GM12878 (cell line): Measurements from ENCODE around the gene ERC2.

Experiments used
- CHD4 ChIP-seq: fragments of 200-600 bp; sonication (generic); IDR thresholded peaks from 2 replicates; pipeline ENCODE4 v1.6.1; 2016; ENCODE audit warnings: mild to moderate bottlenecking
- CTCF ChIP-seq, 3 experiments: IDR thresholded peaks in 2 of 3; conservative IDR thresholded peaks in 1 of 3; 2 replicates each; pipeline ENCODE4 v1.5.1; 2011; ENCODE audit warnings: low read depth in 3 of 3, low read length in 3 of 3, mild to moderate bottlenecking in 3 of 3, control low read depth in 2 of 3, moderate library complexity in 2 of 3, inconsistent platforms in 1 of 3, mixed read lengths in 1 of 3; ENCODE audit not compliant: control insufficient read depth in 2 of 3, insufficient read depth in 1 of 3; ENCODE audit errors: extremely low read depth in 1 of 3
- JUND ChIP-seq: IDR thresholded peaks from 2 replicates; pipeline ENCODE4 v1.6.1; 2012; ENCODE audit warnings: low read depth, mild to moderate bottlenecking, low read length, improper control_type of control experiment, moderate library complexity
- MXI1 ChIP-seq: fragments of 150-350 bp; IDR thresholded peaks from 2 replicates; pipeline ENCODE4 v1.6.1; 2011; ENCODE audit warnings: low read depth, mild to moderate bottlenecking, inconsistent platforms, low read length, improper control_type of control experiment
- NRF1 ChIP-seq: conservative IDR thresholded peaks from 2 replicates; pipeline ENCODE4 v1.6.1; 2011; ENCODE audit warnings: mild to moderate bottlenecking, low read depth, low read length, improper control_type of control experiment
- RAD21 ChIP-seq: IDR thresholded peaks from 2 replicates; pipeline ENCODE4 v1.6.1; 2011; ENCODE audit warnings: mild to moderate bottlenecking, low read depth, low read length, moderate library complexity; ENCODE audit not compliant: insufficient read depth
- USF1 ChIP-seq: IDR thresholded peaks from 2 replicates; pipeline ENCODE4 v1.6.1; 2011; ENCODE audit warnings: borderline replicate concordance, low read depth, mild to moderate bottlenecking, moderate library complexity, mixed read lengths, low read length; ENCODE audit not compliant: insufficient read depth; ENCODE audit errors: extremely low read length

GRCh38 chr3:56136514-56136913, 331.8 kb downstream of the ERC2 start:
- TF ChIP-seq JUND (no peak), CTCF (IDR thresholded peaks at IDR 0.05 in 2 of 3, conservative IDR thresholded peaks at IDR 0.05 in 1 of 3; ENCODE audit: control insufficient read depth in 2 of 3, extremely low read depth in 1 of 3, insufficient read depth in 1 of 3, low read depth in 3 of 3, low read length in 3 of 3) (no peak), USF1 (no peak), NRF1 (no peak), MXI1 (no peak), CHD4 (no peak), RAD21 (no peak)
